Measurements from ENCODE around the gene ZBTB20. TPM values are rescaled to one million over a fixed set of nuclear protein-coding genes. Genes with fewer than 3 reads are reported as not detected.

Gene ZBTB20
- total and polyA plus RNA-seq, 2 donors (not counting 1 experiment from before 2014, with no cell fraction given): 4.0 to 22.5 TPM

- Histone ChIP-seq H4K20me1 (ENCODE audit: control insufficient read depth, extremely low read depth, insufficient read depth, low read length) (no peaks in the 10 kb centered on the region), H3K4me2 (ENCODE audit: extremely low read depth, insufficient read depth, low read length) (no peak overlapping the region), H3K4me3 (replicated peaks in 1 of 4; ENCODE audit: control extremely low read depth in 1 of 4, insufficient read depth in 1 of 4, low read depth in 3 of 4, low read length in 4 of 4) (no peak overlapping the region), H3K27me3 (ENCODE audit: control insufficient read depth, insufficient read depth, low read length) (no peaks in the 10 kb centered on the region), H3K4me1 (ENCODE audit: control insufficient read depth, extremely low read depth, insufficient read depth, low read length) (no peaks in the 10 kb centered on the region), H3K79me2 (ENCODE audit: control insufficient read depth, insufficient read depth, low read length) (no peaks in the 10 kb centered on the region), H3K36me3 (ENCODE audit: control insufficient read depth, insufficient read depth, low read length) (no peaks in the 10 kb centered on the region), H3K27ac (ENCODE audit: insufficient read depth, low read length) (no peak overlapping the region), H3K9ac (ENCODE audit: insufficient read depth, low read length) (no peak overlapping the region), H3K9me3 (ENCODE audit: control insufficient read depth, insufficient read depth, low read depth, low read length) (no peaks in the 10 kb centered on the region), H2AFZ (ENCODE audit: low read length) (no peak overlapping the region)
- DNase-seq (ENCODE audit: low read depth in 2 of 2): no peak
- TF ChIP-seq CTCF (conservative IDR thresholded peaks at IDR 0.05 in 1 of 2, IDR thresholded peaks at IDR 0.05 in 1 of 2; ENCODE audit: low read depth in 1 of 2, low read length in 2 of 2) (no peak), EZH2 (IDR thresholded peaks at IDR 0.05; ENCODE audit: low read length, missing control alignments) (no peak)
Measured at GRCh38 chr3:115007966-115008365, 139.1 kb downstream of the ZBTB20 start.

- H3K36me3 ChIP-seq (ENCODE audit: control insufficient read depth, insufficient read depth, low read length): no peaks in the 10 kb centered on the region
- no peaks in the 10 kb centered on the region for H3K27me3 ChIP-seq (ENCODE audit: control insufficient read depth, insufficient read depth, low read length)
- H2AFZ ChIP-seq (ENCODE audit: low read length): no peak overlapping the region
- H4K20me1 ChIP-seq (ENCODE audit: control insufficient read depth, extremely low read depth, insufficient read depth, low read length): no peaks in the 10 kb centered on the region
- H3K4me3 ChIP-seq (replicated peaks in 1 of 4; ENCODE audit: control extremely low read depth in 1 of 4, insufficient read depth in 1 of 4, low read depth in 3 of 4, low read length in 4 of 4): no peak overlapping the region
- H3K4me2 ChIP-seq (ENCODE audit: extremely low read depth, insufficient read depth, low read length): no peak overlapping the region
- H3K9me3 ChIP-seq (ENCODE audit: control insufficient read depth, insufficient read depth, low read depth, low read length): no peaks in the 10 kb centered on the region
- no peak overlapping the region for H3K27ac ChIP-seq (ENCODE audit: insufficient read depth, low read length)
- H3K79me2 ChIP-seq (ENCODE audit: control insufficient read depth, insufficient read depth, low read length): no peaks in the 10 kb centered on the region
- no peaks in the 10 kb centered on the region for H3K4me1 ChIP-seq (ENCODE audit: control insufficient read depth, extremely low read depth, insufficient read depth, low read length)
- TF ChIP-seq EZH2 (IDR thresholded peaks at IDR 0.05; ENCODE audit: low read length, missing control alignments): no peak
- no peak for DNase-seq (ENCODE audit: low read depth in 2 of 2)
- H3K9ac ChIP-seq (ENCODE audit: insufficient read depth, low read length): no peak overlapping the region
Measured at GRCh38 chr3:115004201-115005140, 142.6 kb downstream of the ZBTB20 start.

GRCh38 chr3:114998971-114999579, 148.0 kb downstream of the ZBTB20 start:
- Histone ChIP-seq H4K20me1 (ENCODE audit: control insufficient read depth, extremely low read depth, insufficient read depth, low read length) (no peaks in the 10 kb centered on the region), H3K79me2 (ENCODE audit: control insufficient read depth, insufficient read depth, low read length) (no peaks in the 10 kb centered on the region), H3K9me3 (ENCODE audit: control insufficient read depth, insufficient read depth, low read depth, low read length) (no peaks in the 10 kb centered on the region), H3K4me3 (replicated peaks in 1 of 4; ENCODE audit: control extremely low read depth in 1 of 4, insufficient read depth in 1 of 4, low read depth in 3 of 4, low read length in 4 of 4) (no peak overlapping the region), H3K4me1 (ENCODE audit: control insufficient read depth, extremely low read depth, insufficient read depth, low read length) (no peaks in the 10 kb centered on the region), H3K36me3 (ENCODE audit: control insufficient read depth, insufficient read depth, low read length) (no peaks in the 10 kb centered on the region), H3K27ac (ENCODE audit: insufficient read depth, low read length) (no peak overlapping the region), H3K4me2 (ENCODE audit: extremely low read depth, insufficient read depth, low read length) (no peak overlapping the region), H3K9ac (ENCODE audit: insufficient read depth, low read length) (no peak overlapping the region), H2AFZ (ENCODE audit: low read length) (no peak overlapping the region), H3K27me3 (ENCODE audit: control insufficient read depth, insufficient read depth, low read length) (no peaks in the 10 kb centered on the region)
- TF ChIP-seq EZH2 (IDR thresholded peaks at IDR 0.05; ENCODE audit: low read length, missing control alignments) (no peak), CTCF (conservative IDR thresholded peaks at IDR 0.05 in 1 of 2, IDR thresholded peaks at IDR 0.05 in 1 of 2; ENCODE audit: low read depth in 1 of 2, low read length in 2 of 2) (no peak)
- DNase-seq (ENCODE audit: low read depth in 2 of 2): no peak
